T-helper 2 cell (primary cell): ENCODE measurements around the gene ISM2.

Experiments
- DNase-seq, 5 experiments: peaks; one replicate each; pipeline versions ENCODE4 v3.0.0 to v3.0.0-alpha.2; 2012 to 2022

ISM2 gene

GRCh38 chr14:77507762-77508161, 9.1 kb upstream of the ISM2 start:
- no peak for DNase-seq

GRCh38 chr14:77505031-77505430, 6.4 kb upstream of the ISM2 start:
- DNase-seq, result no peak

- no peak for DNase-seq
These were observed 4.5 kb upstream of the ISM2 start for GRCh38 chr14:77503138-77503537.

- no peak for DNase-seq
These were observed 3.6 kb upstream of the ISM2 start for GRCh38 chr14:77502109-77502782.

GRCh38 chr14:77498984-77499527, 440 bp upstream of the ISM2 start:
- DNase-seq, result no peak

- DNase-seq, result no peak
These were observed 3.3 kb downstream of the ISM2 start for GRCh38 chr14:77495334-77495733.

GRCh38 chr14:77491056-77491455, 7.6 kb downstream of the ISM2 start:
- DNase-seq, result no peak

- DNase-seq, result no peak
These were observed 8.1 kb downstream of the ISM2 start for GRCh38 chr14:77490347-77490986.

- no peak for DNase-seq
These were observed 9.6 kb downstream of the ISM2 start for GRCh38 chr14:77489041-77489440.

- no peak for DNase-seq
These were observed 10.1 kb downstream of the ISM2 start for GRCh38 chr14:77488558-77488957.

- no peak for DNase-seq
These were observed 12.5 kb downstream of the ISM2 start for GRCh38 chr14:77485901-77486678.

- DNase-seq, result no peak
These were observed 13.4 kb downstream of the ISM2 start for GRCh38 chr14:77485256-77485655.

- no peak for DNase-seq
These were observed 16.2 kb downstream of the ISM2 start for GRCh38 chr14:77482422-77482821.

GRCh38 chr14:77478796-77479195, 19.8 kb downstream of the ISM2 start:
- DNase-seq, result no peak

- DNase-seq, result no peak
These were observed 20.6 kb downstream of the ISM2 start for GRCh38 chr14:77478029-77478428.

- DNase-seq, result no peak
These were observed 23.0 kb downstream of the ISM2 start for GRCh38 chr14:77475432-77476115.

- DNase-seq, result no peak
These were observed 24.0 kb downstream of the ISM2 start for GRCh38 chr14:77474479-77475177.

GRCh38 chr14:77473921-77474320, 24.7 kb downstream of the ISM2 start:
- no peak for DNase-seq

- no peak for DNase-seq
These were observed 28.3 kb downstream of the ISM2 start for GRCh38 chr14:77470224-77470870.

- DNase-seq, result no peak
These were observed 29.1 kb downstream of the ISM2 start for GRCh38 chr14:77469539-77469938.

- DNase-seq, result no peak
These were observed 29.5 kb downstream of the ISM2 start for GRCh38 chr14:77469067-77469505.

GRCh38 chr14:77467801-77468200, 30.8 kb downstream of the ISM2 start:
- no peak for DNase-seq
